K562 (cell line): Measurements from ENCODE around the gene CD93. TPM values are rescaled to one million over a fixed set of nuclear protein-coding genes. Genes with fewer than 3 reads are reported as not detected.

Experiments used
- ATAC-seq: fragments of 200-7000 bp; cut with Tn5 transposase; 3 replicates; pipeline ENCODE4 v1.9.1; 2020; ENCODE audit warnings: moderate library complexity
- BruUV-seq: library from RNA; stranded (reverse); fragments of 400-500 nt; replicated peaks from 2 replicates; lab custom pipeline; 2021; lab: Mats Ljungman, UMichigan
- CTCF ChIA-PET: fragments of 300-600 bp; formaldehyde crosslinking; extraction: SDS; loops from one replicate; lab custom pipeline; 2021; ENCODE audit warnings: low intra/inter-chr PET ratio; lab: Yijun Ruan, JAX
- POLR2A ChIA-PET: fragments of 300-600, 350-650 bp; sonication (Branson Sonifier 250); formaldehyde crosslinking; extraction: SDS; loops from one replicate; lab custom pipeline; 2021; ENCODE audit warnings: antibody characterized with exemption, inconsistent platforms; lab: Yijun Ruan, JAX
- DNase-seq, 4 experiments: peaks; one replicate each; pipeline versions ENCODE4 v3.0.0 to v3.0.0-alpha.2; 2011 to 2018; ENCODE audit warnings: low spot score in 3 of 4, mixed read lengths in 3 of 4; ENCODE audit errors: extremely low read depth in 1 of 4
- FAIRE-seq: peaks from 2 replicates; lab custom pipeline; 2011; peaks lifted over from hg19 to GRCh38; lab: Jason Lieb, UNC
- H2AFZ ChIP-seq: 2 replicates; pipeline ENCODE4 v1.6.0; 2011; ENCODE audit warnings: low read depth, low read length, control low read depth, inconsistent platforms
- H3K27ac ChIP-seq: fragments of 200-600 bp; 3 replicates; pipeline ENCODE4 v1.8.0; 2011; ENCODE audit warnings: low read depth, mild to moderate bottlenecking, control low read depth, inconsistent platforms, low read length, moderate library complexity, mixed read lengths; ENCODE audit errors: extremely low read depth
- H3K27me3 ChIP-seq, 2 experiments: fragments of 300-600 bp in 1 of 2; 2 replicates in 1 of 2; 3 replicates in 1 of 2; pipeline versions ENCODE4 v1.6.0 to v1.8.0; 2011; ENCODE audit warnings: inconsistent platforms in 2 of 2, low read length in 2 of 2, mild to moderate bottlenecking in 1 of 2, mixed read lengths in 1 of 2, moderate library complexity in 1 of 2; ENCODE audit not compliant: control insufficient read depth in 2 of 2, insufficient read depth in 2 of 2
- H3K36me3 ChIP-seq: fragments of 300-600 bp; 3 replicates; pipeline ENCODE4 v1.8.0; 2011; ENCODE audit warnings: mild to moderate bottlenecking, low read length, inconsistent platforms; ENCODE audit not compliant: control insufficient read depth, insufficient read depth
- H3K4me1 ChIP-seq, 2 experiments: fragments of 200-600 bp in 1 of 2; replicated peaks in 1 of 2; 2 replicates in 1 of 2; 3 replicates in 1 of 2; pipeline versions ENCODE4 v1.5.1 to v1.8.0; 2011; ENCODE audit warnings: inconsistent platforms in 2 of 2, low read length in 2 of 2, mild to moderate bottlenecking in 1 of 2, mixed read lengths in 1 of 2, moderate library complexity in 1 of 2; ENCODE audit not compliant: control insufficient read depth in 2 of 2, insufficient read depth in 2 of 2
- H3K4me2 ChIP-seq: 2 replicates; pipeline ENCODE4 v1.6.1; 2011; ENCODE audit warnings: low read length, control low read depth, inconsistent platforms, mixed read lengths; ENCODE audit not compliant: insufficient read depth
- H3K4me3 ChIP-seq: fragments of 200-600 bp; sonication (generic), shearing (Covaris generic); 2 replicates; pipeline ENCODE4 v1.5.1; 2016; ENCODE audit warnings: control low read depth, inconsistent platforms
- H3K79me2 ChIP-seq: fragments of 200-600 bp; 3 replicates; pipeline ENCODE4 v1.8.0; 2011; ENCODE audit warnings: low read length, inconsistent platforms; ENCODE audit not compliant: control insufficient read depth, insufficient read depth
- H3K9ac ChIP-seq, 2 experiments: 2 replicates each; pipeline versions ENCODE4 v1.6.0 to v1.6.1; 2011; ENCODE audit warnings: low read depth in 2 of 2, low read length in 2 of 2, control low read depth in 1 of 2, inconsistent platforms in 1 of 2, mild to moderate bottlenecking in 1 of 2, mixed read lengths in 1 of 2; ENCODE audit not compliant: insufficient read depth in 1 of 2
- H3K9me1 ChIP-seq: one replicate; pipeline ENCODE4 v1.6.0; 2011; ENCODE audit warnings: inconsistent platforms, mild to moderate bottlenecking, low read length, moderate library complexity; ENCODE audit not compliant: control insufficient read depth, insufficient read depth
- H3K9me3 ChIP-seq: replicated peaks from 2 replicates; pipeline ENCODE4 v1.5.1; 2011; ENCODE audit warnings: low read depth, low read length, inconsistent platforms; ENCODE audit not compliant: control insufficient read depth, insufficient read depth
- H4K20me1 ChIP-seq: replicated peaks from 2 replicates; pipeline ENCODE4 v1.6.1; 2011; ENCODE audit warnings: low read length, inconsistent platforms, mixed read lengths; ENCODE audit not compliant: control insufficient read depth, insufficient read depth
- ATF1 ChIP-seq, 2 experiments: fragments of 450-650 bp in 1 of 2; IDR thresholded peaks; 2 replicates each; pipeline ENCODE4 v1.6.1; 2016; ENCODE audit warnings: missing compliant biosample characterization in 1 of 2, missing genetic modification characterization in 1 of 2
- ATF7 ChIP-seq: fragments of 450-650 bp; IDR thresholded peaks from 2 replicates; pipeline ENCODE4 v1.7.1; 2014; ENCODE audit warnings: mild to moderate bottlenecking, moderate library complexity
- JUNB ChIP-seq: fragments of 450-650 bp; formaldehyde crosslinking; conservative IDR thresholded peaks from 2 replicates; pipeline ENCODE4 v1.4.0; 2020; ENCODE audit warnings: mild to moderate bottlenecking
- ZBTB17 ChIP-seq: fragments of 450-650 bp; formaldehyde crosslinking; IDR thresholded peaks from 2 replicates; pipeline ENCODE4 v1.4.0; 2020; ENCODE audit warnings: mild to moderate bottlenecking
- ZNF324 ChIP-seq: fragments of 250-450 bp; sonication (Bioruptor Pico); IDR thresholded peaks from 2 replicates; pipeline ENCODE4 v1.4.0; 2020; ENCODE audit warnings: mild to moderate bottlenecking
- WGBS: fragments of 100-300 bp; shearing (Covaris generic); methylation state at CpG from one replicate; pipeline ENCODE4 v1.1.6; 2016; ENCODE audit warnings: low coverage, mixed read lengths; ENCODE audit not compliant: insufficient coverage; ENCODE audit errors: missing lambda C conversion rate; 5-methylcytosine and 5-hydroxymethylcytosine counted together
- in situ Hi-C: fragments of 300-500 bp; cut with MboI; formaldehyde crosslinking; loops from 4 replicates; pipeline ENCODE4 v1.15.0; 2018; ENCODE audit warnings: inconsistent platforms, mixed read lengths
- intact Hi-C: fragments of 100-400 bp; cut with micrococcal nuclease; formaldehyde crosslinking; loops from 2 replicates; pipeline ENCODE4 v1.14.2; 2022
- polyA plus RNA-seq, 8 experiments: library from polyadenylated mRNA; depleted of rRNA in 4 of 8; stranded (reverse) in 5 of 8; unstranded in 3 of 8; fragments of >200 nt; fragmentation: Nextera tagmentation in 2 of 8; fragmentation: Illumina TruSeq in 1 of 8; extraction: Ambion mirVana in 2 of 8; extraction: Trizol in 1 of 8; gene quantifications; 2 replicates each; pipeline versions ENCODE4 v1.2.1 to v1.2.3, GENCODE V29; 2011 to 2014; ENCODE audit warnings: inconsistent platforms in 1 of 8, missing spikeins in 1 of 8
- total RNA-seq, 7 experiments: library from RNA; depleted of rRNA in 6 of 7; stranded (reverse); fragments of >200 nt in 6 of 7; fragmentation: Illumina TruSeq in 2 of 7; extraction: Trizol in 2 of 7; gene quantifications; 2 replicates each; pipeline versions ENCODE4 v1.2.1 to v1.2.3, GENCODE V29; 2011 to 2021; ENCODE audit warnings: low replicate concordance in 1 of 7
- TF ChIP-seq, protein P1 (sequence below), 2 experiments: IDR thresholded peaks; 2 replicates each; pipeline ENCODE4 v1.6.1; 2012; ENCODE audit warnings: improper control_type of control experiment in 2 of 2, low read depth in 2 of 2, low read length in 2 of 2, borderline replicate concordance in 1 of 2
- TF ChIP-seq, protein P2 (sequence below), 2 experiments: fragments of 450-650 bp in 1 of 2; sonication (generic) in 1 of 2; formaldehyde crosslinking in 1 of 2; IDR thresholded peaks in 1 of 2; conservative IDR thresholded peaks in 1 of 2; 2 replicates each; pipeline versions ENCODE4 v1.6.1 to v1.8.1; 2016 to 2023; ENCODE audit warnings: mild to moderate bottlenecking in 2 of 2, moderate library complexity in 2 of 2, inconsistent platforms in 1 of 2, missing genetic modification reagents in 1 of 2
- TF ChIP-seq, protein P3 (sequence below): sonication (generic); formaldehyde crosslinking; IDR thresholded peaks from 2 replicates; pipeline ENCODE4 v1.8.1; 2023; ENCODE audit warnings: mild to moderate bottlenecking, missing genetic modification reagents

Gene CD93
- total and polyA plus RNA-seq, 9 of the 15 experiments (the other 6 are each of a cell fraction or from before 2014, with no cell fraction given), result 0.03 to 0.20 (median 0.05) TPM

DNA sequence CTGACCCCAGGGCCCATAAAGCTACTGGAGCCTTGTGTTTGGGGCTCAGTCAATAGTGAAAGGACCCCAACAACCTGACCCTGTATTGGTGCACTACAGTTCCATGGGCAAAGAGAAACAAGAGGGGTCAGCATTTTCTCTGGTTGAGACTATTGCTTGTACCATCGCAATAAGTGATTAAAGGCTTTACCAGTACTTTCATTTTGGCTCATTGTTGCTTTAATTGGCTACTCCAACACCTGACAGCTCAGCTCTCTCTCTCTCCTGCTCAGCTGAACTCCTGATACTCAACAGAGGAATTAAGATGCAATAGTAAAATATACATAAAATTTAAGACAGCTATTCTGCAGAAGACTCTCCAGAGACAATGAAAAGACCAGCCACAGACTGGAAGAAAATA is 17.8 kb downstream of the CD93 start (continued):
- TF ChIP-seq, protein P1, sequence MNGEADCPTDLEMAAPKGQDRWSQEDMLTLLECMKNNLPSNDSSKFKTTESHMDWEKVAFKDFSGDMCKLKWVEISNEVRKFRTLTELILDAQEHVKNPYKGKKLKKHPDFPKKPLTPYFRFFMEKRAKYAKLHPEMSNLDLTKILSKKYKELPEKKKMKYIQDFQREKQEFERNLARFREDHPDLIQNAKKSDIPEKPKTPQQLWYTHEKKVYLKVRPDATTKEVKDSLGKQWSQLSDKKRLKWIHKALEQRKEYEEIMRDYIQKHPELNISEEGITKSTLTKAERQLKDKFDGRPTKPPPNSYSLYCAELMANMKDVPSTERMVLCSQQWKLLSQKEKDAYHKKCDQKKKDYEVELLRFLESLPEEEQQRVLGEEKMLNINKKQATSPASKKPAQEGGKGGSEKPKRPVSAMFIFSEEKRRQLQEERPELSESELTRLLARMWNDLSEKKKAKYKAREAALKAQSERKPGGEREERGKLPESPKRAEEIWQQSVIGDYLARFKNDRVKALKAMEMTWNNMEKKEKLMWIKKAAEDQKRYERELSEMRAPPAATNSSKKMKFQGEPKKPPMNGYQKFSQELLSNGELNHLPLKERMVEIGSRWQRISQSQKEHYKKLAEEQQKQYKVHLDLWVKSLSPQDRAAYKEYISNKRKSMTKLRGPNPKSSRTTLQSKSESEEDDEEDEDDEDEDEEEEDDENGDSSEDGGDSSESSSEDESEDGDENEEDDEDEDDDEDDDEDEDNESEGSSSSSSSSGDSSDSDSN (IDR thresholded peaks at IDR 0.05; ENCODE audit: borderline replicate concordance in 1 of 2, low read depth in 2 of 2, low read length in 2 of 2), result no peak
- TF ChIP-seq ZBTB17, result no peak
- TF ChIP-seq ZNF324 (CRISPR knock-in tag), result no peak
- no peak for TF ChIP-seq JUNB (CRISPR knock-in tag)

GRCh38 chr20:23066772-23067171 is 19.4 kb downstream of the CD93 start:
- intact Hi-C loops, result no loop called here

More at GRCh38 chr20:23066772-23067171, 19.4 kb downstream of the CD93 start:
- no TSS peak for BruUV-seq
- peaks cover 0 to 8% of the 10 kb centered on the region in 2 experiments; a peak in 2 of 5 replicates for H3K4me1 ChIP-seq
- ChIA-PET POLR2A (no interaction called here), CTCF (no interaction called here)
- FAIRE-seq (no peak), DNase-seq (no peak), ATAC-seq (no peak)
- no peaks in the 10 kb centered on the region for H3K79me2 ChIP-seq
- H3K27me3 ChIP-seq, result no peaks in the 10 kb centered on the region
- no peak overlapping the region for H3K4me2 ChIP-seq
- no peak overlapping the region for H3K9ac ChIP-seq
- H2AFZ ChIP-seq, result no peak overlapping the region
- 49% methylated on average over 3 of the region's 3 CpGs for whole genome bisulfite sequencing
- no peaks in the 10 kb centered on the region for H4K20me1 ChIP-seq
- no peak overlapping the region for H3K4me3 ChIP-seq
- no peaks in the 10 kb centered on the region for H3K9me1 ChIP-seq
- no peak overlapping the region for H3K27ac ChIP-seq
- TF ChIP-seq ATF7, result peak; percentile 55; the same call in 1 of the 2 replicates
- TF ChIP-seq, protein P2, sequence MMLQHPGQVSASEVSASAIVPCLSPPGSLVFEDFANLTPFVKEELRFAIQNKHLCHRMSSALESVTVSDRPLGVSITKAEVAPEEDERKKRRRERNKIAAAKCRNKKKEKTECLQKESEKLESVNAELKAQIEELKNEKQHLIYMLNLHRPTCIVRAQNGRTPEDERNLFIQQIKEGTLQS (IDR thresholded peaks at IDR 0.05), result peak; percentile 47
- TF ChIP-seq, protein P2 (CRISPR knock-in tag; conservative IDR thresholded peaks at IDR 0.05), result no peak
- TF ChIP-seq, protein P3, sequence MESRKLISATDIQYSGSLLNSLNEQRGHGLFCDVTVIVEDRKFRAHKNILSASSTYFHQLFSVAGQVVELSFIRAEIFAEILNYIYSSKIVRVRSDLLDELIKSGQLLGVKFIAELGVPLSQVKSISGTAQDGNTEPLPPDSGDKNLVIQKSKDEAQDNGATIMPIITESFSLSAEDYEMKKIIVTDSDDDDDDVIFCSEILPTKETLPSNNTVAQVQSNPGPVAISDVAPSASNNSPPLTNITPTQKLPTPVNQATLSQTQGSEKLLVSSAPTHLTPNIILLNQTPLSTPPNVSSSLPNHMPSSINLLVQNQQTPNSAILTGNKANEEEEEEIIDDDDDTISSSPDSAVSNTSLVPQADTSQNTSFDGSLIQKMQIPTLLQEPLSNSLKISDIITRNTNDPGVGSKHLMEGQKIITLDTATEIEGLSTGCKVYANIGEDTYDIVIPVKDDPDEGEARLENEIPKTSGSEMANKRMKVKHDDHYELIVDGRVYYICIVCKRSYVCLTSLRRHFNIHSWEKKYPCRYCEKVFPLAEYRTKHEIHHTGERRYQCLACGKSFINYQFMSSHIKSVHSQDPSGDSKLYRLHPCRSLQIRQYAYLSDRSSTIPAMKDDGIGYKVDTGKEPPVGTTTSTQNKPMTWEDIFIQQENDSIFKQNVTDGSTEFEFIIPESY (CRISPR knock-in tag), result no peak
- TF ChIP-seq ATF1 (CRISPR knock-in tag; IDR thresholded peaks at IDR 0.05), result no peak
- 0 out of 2 replicates have a peak, but pooled peaks have one; percentile 23 for TF ChIP-seq ATF1 (tag; IDR thresholded peaks at IDR 0.05)
- H3K36me3 ChIP-seq, result no peaks in the 10 kb centered on the region
- no peaks in the 10 kb centered on the region for H3K9me3 ChIP-seq
- in situ Hi-C loops, result no loop called here
